ENCODE measurements around the gene IPMK. TPM values are rescaled to one million over a fixed set of nuclear protein-coding genes. Genes with fewer than 3 reads are reported as not detected.
A peak's percentile ranks its signal among the peaks of the same experiment; 100 is the strongest.
"Not testable (repeated sequence)": the region's sequence is repeated elsewhere in the genome, so short reads cannot be mapped to it uniquely, and the experiment has no call there.

Gene IPMK
- total RNA-seq, 6 experiments from 2014 or later: 3.3 to 3.8 (median 3.5) TPM

DNA sequence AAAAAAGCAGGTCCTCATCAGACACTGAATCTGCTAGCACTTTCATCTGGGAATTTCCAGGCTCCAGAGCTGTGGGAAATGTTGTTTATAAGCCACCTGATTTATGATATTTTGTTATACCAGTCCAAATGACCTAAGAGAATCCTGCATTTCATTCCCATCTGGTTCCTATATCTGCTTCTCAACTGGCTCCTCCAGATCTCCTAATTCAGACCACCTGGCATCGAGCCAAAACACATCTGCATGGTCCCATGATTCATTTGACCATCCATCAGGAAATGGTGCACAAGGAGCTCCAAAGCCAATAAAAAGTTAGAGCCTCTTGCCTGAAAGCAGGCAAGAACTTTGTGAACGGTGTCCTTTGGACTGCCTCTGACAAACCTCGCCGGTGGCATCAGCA is 108.9 kb downstream of the IPMK start:
- no peak overlapping the region for H3K4me3 Mint-ChIP-seq
- H3K4me1 Mint-ChIP-seq (ENCODE audit: low read depth): peaks cover 31% of the 10 kb centered on the region
- TF ChIP-seq CTCF (IDR thresholded peaks at IDR 0.05): no peak
- no peak overlapping the region for H3K27ac Mint-ChIP-seq
- no peak for DNase-seq
- H3K27me3 Mint-ChIP-seq (ENCODE audit: insufficient read depth): peaks cover 42% of the 10 kb centered on the region
- H3K36me3 Mint-ChIP-seq (ENCODE audit: low read depth): no peaks in the 10 kb centered on the region
- H3K9me3 Mint-ChIP-seq: no peaks in the 10 kb centered on the region

GRCh38 chr10:58157076-58157766 is 110.5 kb downstream of the IPMK start:
- DNase-seq: peak; percentile 92
- peaks cover 40% of the 10 kb centered on the region for H3K27me3 Mint-ChIP-seq (ENCODE audit: insufficient read depth)
- peaks cover 31% of the 10 kb centered on the region for H3K4me1 Mint-ChIP-seq (ENCODE audit: low read depth)
- H3K9me3 Mint-ChIP-seq: no peaks in the 10 kb centered on the region
- H3K27ac Mint-ChIP-seq: no peak overlapping the region
- H3K4me3 Mint-ChIP-seq: no peak overlapping the region
- no peak for TF ChIP-seq CTCF (IDR thresholded peaks at IDR 0.05)
- H3K36me3 Mint-ChIP-seq (ENCODE audit: low read depth): no peaks in the 10 kb centered on the region

GRCh38 chr10:58155941-58156340 is 111.8 kb downstream of the IPMK start:
- H3K4me1 Mint-ChIP-seq (ENCODE audit: low read depth): peaks cover 31% of the 10 kb centered on the region
- not testable (repeated sequence) for H3K4me3 Mint-ChIP-seq; H3K27ac Mint-ChIP-seq; DNase-seq; H3K36me3 Mint-ChIP-seq (ENCODE audit: low read depth); H3K9me3 Mint-ChIP-seq
- H3K27me3 Mint-ChIP-seq (ENCODE audit: insufficient read depth): peaks cover 39% of the 10 kb centered on the region

- no peak for DNase-seq
- Mint-ChIP-seq H3K27ac (no peak overlapping the region), H3K36me3 (ENCODE audit: low read depth) (no peaks in the 10 kb centered on the region), H3K4me1 (ENCODE audit: low read depth) (peaks cover 27% of the 10 kb centered on the region), H3K4me3 (no peak overlapping the region), H3K9me3 (no peaks in the 10 kb centered on the region), H3K27me3 (ENCODE audit: insufficient read depth) (peaks cover 35% of the 10 kb centered on the region)
- no peak for TF ChIP-seq CTCF (IDR thresholded peaks at IDR 0.05)
Observed at GRCh38 chr10:58153751-58154150, 113.9 kb downstream of the IPMK start.

- peak; percentile 54 for DNase-seq
- Mint-ChIP-seq H3K4me3 (no peak overlapping the region), H3K36me3 (ENCODE audit: low read depth) (no peaks in the 10 kb centered on the region), H3K4me1 (ENCODE audit: low read depth) (peaks cover 17% of the 10 kb centered on the region), H3K9me3 (no peaks in the 10 kb centered on the region), H3K27ac (no peak overlapping the region), H3K27me3 (ENCODE audit: insufficient read depth) (peaks cover 27% of the 10 kb centered on the region)
- peak; percentile 79 for TF ChIP-seq CTCF (IDR thresholded peaks at IDR 0.05)
Observed at GRCh38 chr10:58152673-58153263, 114.9 kb downstream of the IPMK start.

GRCh38 chr10:58150290-58150689 is 117.4 kb downstream of the IPMK start:
- no peak for DNase-seq
- Mint-ChIP-seq H3K27ac (no peak overlapping the region), H3K4me1 (ENCODE audit: low read depth) (no peaks in the 10 kb centered on the region; the same call in 1 of the 2 replicates), H3K9me3 (no peaks in the 10 kb centered on the region), H3K27me3 (ENCODE audit: insufficient read depth) (peaks cover 21% of the 10 kb centered on the region), H3K4me3 (no peak overlapping the region), H3K36me3 (ENCODE audit: low read depth) (no peaks in the 10 kb centered on the region)
- no peak for TF ChIP-seq CTCF (IDR thresholded peaks at IDR 0.05)
